ENCODE measurements around the gene PLGLB1.
"Not testable (repeated sequence)": the region's sequence is repeated elsewhere in the genome, so short reads cannot be mapped to it uniquely, and the experiment has no call there.

Gene PLGLB1

DNA sequence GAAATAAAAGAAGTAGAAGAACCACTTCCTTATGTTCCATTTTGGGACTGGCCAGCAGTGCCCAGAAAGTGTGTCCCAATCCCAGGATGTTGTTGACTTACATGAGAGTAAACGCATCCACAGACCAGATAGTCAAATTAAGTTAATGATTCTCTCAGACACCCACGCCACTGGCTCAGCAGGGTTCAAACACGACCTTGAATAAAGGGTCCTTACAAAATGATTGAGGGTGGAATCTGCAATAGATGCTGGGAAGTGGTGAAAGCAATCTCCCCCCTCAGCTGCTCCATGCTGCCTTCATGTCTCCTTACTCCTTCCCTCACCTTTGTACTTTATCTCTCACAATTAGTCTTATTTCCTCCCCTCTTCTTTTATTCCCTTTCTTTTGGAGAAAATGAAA, at the start of gene PLGLB1:
TSS of gene PLGLB1 (minus strand) at position 101 of the 400 bp plus-strand sequence. CDS start at position 40, 61 bp downstream.
- not testable (repeated sequence) for DNase-seq (ENCODE audit: low spot score)

- DNase-seq (ENCODE audit: low spot score), result not testable (repeated sequence)
Observed at GRCh38 chr2:87064305-87064704, 42.7 kb upstream of the PLGLB1 start.

DNA sequence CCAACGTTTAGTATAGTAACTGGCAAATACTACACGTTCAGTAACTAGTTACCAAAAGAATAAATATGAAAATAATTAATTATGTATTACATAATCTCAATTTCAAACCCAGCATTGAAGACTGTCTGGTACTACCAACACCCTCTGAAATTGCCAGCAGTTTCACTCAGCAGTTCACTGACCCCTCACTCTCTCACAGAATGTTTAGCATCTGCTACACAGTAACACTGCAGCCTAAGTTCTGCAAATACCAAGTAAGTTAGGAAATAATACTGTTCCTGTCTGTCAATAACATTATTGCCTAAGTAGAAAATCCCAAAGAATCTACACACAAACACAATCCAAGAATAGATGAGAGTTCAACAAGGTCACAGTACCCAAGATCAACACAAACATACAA, 41.8 kb upstream of the PLGLB1 start:
- DNase-seq (ENCODE audit: low spot score), result not testable (repeated sequence)

DNA sequence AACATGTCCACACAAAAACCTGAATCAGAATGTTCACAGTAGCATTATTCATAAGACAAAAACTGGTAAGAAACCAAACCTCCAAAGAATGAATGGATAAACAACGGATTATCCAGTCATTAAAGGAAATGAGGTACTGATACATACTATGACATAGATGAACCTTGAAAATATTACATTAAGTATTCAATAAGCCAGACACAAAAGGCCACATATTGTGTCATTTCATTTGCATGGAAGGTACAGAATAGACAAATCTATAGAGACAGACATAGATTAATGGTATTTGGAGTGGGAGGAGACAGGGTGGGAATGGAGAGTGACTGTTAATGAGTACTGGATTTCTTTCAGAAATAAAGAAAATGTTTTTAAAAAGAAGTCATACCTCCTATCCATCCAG, 39.9 kb upstream of the PLGLB1 start:
- DNase-seq (ENCODE audit: low spot score), result not testable (repeated sequence)

DNA sequence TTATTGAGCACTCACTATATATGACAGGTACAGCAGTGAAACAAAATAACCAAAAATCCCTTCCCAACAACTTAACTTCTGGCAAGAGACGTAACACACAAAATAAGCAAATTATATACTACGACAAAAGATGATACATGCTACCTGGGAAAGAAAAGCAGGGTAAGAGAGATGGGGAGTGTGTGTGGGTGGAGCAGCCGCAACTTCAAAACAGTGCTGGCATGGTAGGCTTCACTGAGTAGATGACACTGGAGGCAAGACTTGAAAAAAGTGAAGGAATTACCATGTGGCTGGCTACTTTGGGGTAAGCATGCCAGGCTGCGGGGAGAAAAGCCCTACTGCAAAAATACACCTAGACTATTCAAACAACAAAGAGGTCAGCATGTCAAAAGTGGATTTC, 36.0 kb upstream of the PLGLB1 start:
- not testable (repeated sequence) for DNase-seq (ENCODE audit: low spot score)

GRCh38 chr2:87056843-87057242, 35.2 kb upstream of the PLGLB1 start:
- not testable (repeated sequence) for DNase-seq (ENCODE audit: low spot score)

DNA sequence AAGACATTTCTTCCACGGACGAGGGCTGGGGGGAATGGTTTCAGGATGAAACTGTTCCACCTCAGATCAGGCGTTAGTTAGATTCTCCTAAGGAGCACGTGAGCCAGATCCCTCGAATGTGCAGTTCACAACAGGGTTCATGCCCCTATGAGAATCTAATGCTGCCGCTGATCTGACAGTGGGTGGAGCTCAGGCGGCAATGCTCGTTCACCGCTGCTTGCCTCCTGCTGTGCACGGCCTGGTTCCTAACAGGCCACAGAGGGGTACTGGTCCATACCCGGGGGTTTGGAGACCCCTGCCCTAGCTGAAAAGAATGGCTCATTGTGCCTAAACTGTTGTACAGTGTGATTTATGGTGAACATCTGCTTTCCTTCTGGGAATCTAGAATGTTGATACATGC, 34.8 kb upstream of the PLGLB1 start:
- DNase-seq (ENCODE audit: low spot score), result not testable (repeated sequence)

DNA sequence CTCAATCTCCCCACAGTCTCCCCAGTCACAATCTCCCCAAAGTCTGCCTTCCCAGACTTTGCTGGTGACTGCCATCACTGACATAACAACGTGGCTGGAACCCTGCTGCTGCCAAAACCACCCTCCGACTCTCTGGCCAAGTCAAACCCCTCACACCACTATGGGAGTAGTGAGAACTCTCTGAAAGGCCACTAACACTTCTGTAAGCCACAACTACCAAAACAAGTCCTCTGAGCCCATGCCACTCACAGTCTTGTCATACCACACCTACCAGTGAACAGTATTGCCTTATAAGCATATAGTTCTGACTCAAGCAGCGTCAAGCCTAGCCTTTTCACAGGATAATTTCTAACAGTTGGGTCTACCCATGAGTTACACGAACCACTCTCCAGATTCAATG, 32.7 kb upstream of the PLGLB1 start:
- not testable (repeated sequence) for DNase-seq (ENCODE audit: low spot score)

GRCh38 chr2:87041321-87041978, 19.8 kb upstream of the PLGLB1 start:
- DNase-seq (ENCODE audit: low spot score), result not testable (repeated sequence)

GRCh38 chr2:87028607-87029006, 7.0 kb upstream of the PLGLB1 start:
- not testable (repeated sequence) for DNase-seq (ENCODE audit: low spot score)

DNA sequence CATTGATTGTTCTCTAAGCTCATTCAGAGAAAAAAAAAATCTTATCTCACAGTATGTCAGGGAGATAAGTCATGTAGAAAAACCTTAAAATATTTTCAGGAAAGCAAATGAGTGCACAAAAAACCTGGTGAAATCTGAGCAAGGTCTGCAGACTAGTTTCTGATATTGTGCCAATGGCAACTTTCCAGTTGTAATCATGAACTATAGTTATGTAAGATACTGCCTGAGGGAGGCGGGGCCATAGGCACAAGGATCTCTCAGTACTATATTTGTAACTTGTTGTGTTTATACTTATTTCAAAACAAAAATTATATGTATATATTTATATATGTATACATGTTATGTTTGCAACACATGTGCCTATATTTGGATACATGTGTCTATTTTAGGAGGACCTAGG, 5.2 kb upstream of the PLGLB1 start:
- DNase-seq (ENCODE audit: low spot score), result not testable (repeated sequence)

DNA sequence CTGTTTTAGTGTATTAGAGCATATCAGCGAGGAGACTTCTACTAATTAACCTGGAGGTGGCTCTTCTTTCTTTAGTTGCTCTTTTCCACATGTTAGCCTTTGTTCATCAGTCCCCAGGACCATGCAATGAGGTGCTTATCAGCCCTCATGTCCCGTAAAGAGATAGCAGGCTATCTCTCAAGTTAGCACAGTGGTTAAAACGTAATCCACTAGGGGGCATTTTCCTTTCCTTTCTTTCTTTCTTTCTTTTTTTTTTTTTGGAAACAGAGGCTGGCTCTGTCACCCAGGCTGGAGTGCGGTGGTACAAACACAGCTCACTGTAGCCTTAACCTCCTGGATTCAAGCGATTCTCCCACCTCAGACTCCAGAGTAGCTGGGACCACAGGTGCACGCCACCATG, 4.3 kb upstream of the PLGLB1 start:
- not testable (repeated sequence) for DNase-seq (ENCODE audit: low spot score)

- not testable (repeated sequence) for DNase-seq (ENCODE audit: low spot score)
Observed at GRCh38 chr2:87023988-87024615, 2.5 kb upstream of the PLGLB1 start.

DNA sequence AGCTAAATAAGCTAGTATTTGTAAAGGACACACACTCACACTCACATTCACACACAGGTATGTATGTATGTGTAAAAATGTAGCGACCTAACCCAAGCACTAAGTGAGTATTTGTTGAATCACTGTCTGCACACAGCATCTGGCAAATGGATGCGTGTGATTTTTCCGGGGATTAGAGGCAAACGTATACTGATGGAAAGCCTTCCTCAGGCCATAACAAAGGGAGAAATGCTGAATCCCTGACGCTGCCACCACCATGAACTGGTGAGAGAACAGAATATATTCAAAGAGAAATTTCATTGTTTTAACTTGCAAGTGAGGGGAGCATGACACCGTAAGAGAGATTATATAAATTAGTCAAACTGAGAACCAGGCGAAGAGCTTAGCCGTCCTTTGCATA, 601 bp downstream of the PLGLB1 start:
- DNase-seq (ENCODE audit: low spot score), result not testable (repeated sequence)

GRCh38 chr2:87019053-87019452, 2.6 kb downstream of the PLGLB1 start:
- not testable (repeated sequence) for DNase-seq (ENCODE audit: low spot score)

- DNase-seq (ENCODE audit: low spot score), result not testable (repeated sequence)
Observed at GRCh38 chr2:87014489-87015169, 7.0 kb downstream of the PLGLB1 start.

DNA sequence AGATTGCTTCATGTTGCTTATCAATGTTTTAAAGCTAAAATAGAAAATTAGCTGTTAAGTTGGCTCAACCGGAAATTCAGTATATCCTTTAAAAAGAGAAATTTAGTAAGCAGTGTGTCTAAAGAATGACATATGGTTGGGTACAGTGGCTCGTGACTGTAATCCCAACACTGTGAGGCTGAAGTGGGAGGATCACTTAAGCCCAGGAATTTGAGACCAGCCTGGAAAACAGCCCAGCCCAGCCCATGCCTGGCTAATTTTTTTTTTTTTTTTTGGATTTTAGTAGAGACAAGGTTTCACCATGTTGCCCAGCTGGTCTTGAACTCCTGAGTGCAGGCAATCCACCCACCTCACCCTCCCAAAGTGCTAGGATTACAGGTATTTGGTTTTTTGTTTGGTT, 17.2 kb downstream of the PLGLB1 start:
- DNase-seq (ENCODE audit: low spot score), result not testable (repeated sequence)

All from left forelimb (tissue), 1 donor.